Measurements from ENCODE around the gene ELMOD1. TPM values are rescaled to one million over a fixed set of nuclear protein-coding genes. Genes with fewer than 3 reads are reported as not detected.
"Not testable (repeated sequence)": the region's sequence is repeated elsewhere in the genome, so short reads cannot be mapped to it uniquely, and the experiment has no call there.

Gene ELMOD1
- 0.20 and 0.65 TPM in 2 replicates for total RNA-seq

- peak; percentile 36 to 71 for DNase-seq (ENCODE audit: low read depth in 2 of 2)
Observed at GRCh38 chr11:107590460-107591377, at the start of gene ELMOD1. Gene ELMOD1, plus strand, starts transcription at chr11:107591147. Its CDS starts 27,043 bp downstream, at chr11:107618190.

- DNase-seq (ENCODE audit: low read depth in 2 of 2) = peak; percentile 57 to 68
Observed at GRCh38 chr11:107545101-107545514, 45.8 kb upstream of the ELMOD1 start.

GRCh38 chr11:107547961-107548360, 43.0 kb upstream of the ELMOD1 start:
- DNase-seq (ENCODE audit: low read depth in 2 of 2) = no peak

GRCh38 chr11:107549253-107549953, 41.5 kb upstream of the ELMOD1 start:
- peak; percentile 59 to 63 for DNase-seq (ENCODE audit: low read depth in 2 of 2)

GRCh38 chr11:107549954-107550285, 41.0 kb upstream of the ELMOD1 start:
- no peak for DNase-seq (ENCODE audit: low read depth in 2 of 2)

GRCh38 chr11:107550304-107550703, 40.6 kb upstream of the ELMOD1 start:
- DNase-seq (ENCODE audit: low read depth in 2 of 2) = no peak

- peak in 1 of 2 donors; percentile 3 for DNase-seq (ENCODE audit: low read depth in 2 of 2)
Observed at GRCh38 chr11:107561688-107562087, 29.3 kb upstream of the ELMOD1 start.

- peak; percentile 49 to 87 for DNase-seq (ENCODE audit: low read depth in 2 of 2)
Observed at GRCh38 chr11:107562647-107563208, 28.2 kb upstream of the ELMOD1 start.

- peak; percentile 49 to 73 for DNase-seq (ENCODE audit: low read depth in 2 of 2)
Observed at GRCh38 chr11:107563702-107564101, 27.2 kb upstream of the ELMOD1 start.

GRCh38 chr11:107564877-107565218, 26.1 kb upstream of the ELMOD1 start:
- peak in 1 of 2 donors; percentile 49 for DNase-seq (ENCODE audit: low read depth in 2 of 2)

- DNase-seq (ENCODE audit: low read depth in 2 of 2) = peak; percentile 72 to 76
Observed at GRCh38 chr11:107565219-107565937, 25.6 kb upstream of the ELMOD1 start, which contains the start of gene ALKBH8. Gene ALKBH8, minus strand, starts transcription at chr11:107565735. Its CDS starts 4,842 bp downstream, at chr11:107560893.

GRCh38 chr11:107565955-107566501, 24.9 kb upstream of the ELMOD1 start:
- DNase-seq (ENCODE audit: low read depth in 2 of 2) = peak in 1 of 2 donors; percentile 7

- DNase-seq (ENCODE audit: low read depth in 2 of 2) = no peak
Observed at GRCh38 chr11:107566569-107566968, 24.4 kb upstream of the ELMOD1 start.

GRCh38 chr11:107567739-107568335, 23.1 kb upstream of the ELMOD1 start:
- no peak for DNase-seq (ENCODE audit: low read depth in 2 of 2)

- no peak for DNase-seq (ENCODE audit: low read depth in 2 of 2)
Observed at GRCh38 chr11:107570015-107570414, 20.9 kb upstream of the ELMOD1 start.

- DNase-seq (ENCODE audit: low read depth in 2 of 2) = no peak
Observed at GRCh38 chr11:107573438-107573837, 17.5 kb upstream of the ELMOD1 start.

- peak; percentile 50 to 67 for DNase-seq (ENCODE audit: low read depth in 2 of 2)
Observed at GRCh38 chr11:107576497-107577345, 14.2 kb upstream of the ELMOD1 start.

GRCh38 chr11:107577346-107577711, 13.6 kb upstream of the ELMOD1 start:
- DNase-seq (ENCODE audit: low read depth in 2 of 2) = no peak

- DNase-seq (ENCODE audit: low read depth in 2 of 2) = not testable (repeated sequence)
Observed at GRCh38 chr11:107579169-107579568, 11.8 kb upstream of the ELMOD1 start.

- DNase-seq (ENCODE audit: low read depth in 2 of 2) = no peak
Observed at GRCh38 chr11:107581147-107581546, 9.8 kb upstream of the ELMOD1 start.

Data from lung microvascular endothelial cell (primary cell).